H1 (cell line): Measurements from ENCODE around the gene KCNQ1. TPM values are rescaled to one million over a fixed set of nuclear protein-coding genes. Genes with fewer than 3 reads are reported as not detected.

Experiments
- CTCF ChIA-PET: fragments of 300-600 bp; sonication (Branson Sonifier 250); formaldehyde crosslinking; loops from one replicate; lab custom pipeline; 2021; ENCODE audit not compliant: partially characterized antibody; lab: Charles Lee
- POLR2A ChIA-PET: fragments of 300-600 bp; sonication (Branson Sonifier 250); formaldehyde crosslinking; loops from one replicate; lab custom pipeline; 2021; ENCODE audit warnings: inconsistent platforms; ENCODE audit not compliant: partially characterized antibody; lab: Charles Lee
- DNase-seq, 2 experiments: peaks; one replicate each; pipeline versions ENCODE4 v3.0.0 to v3.0.0-alpha.2; 2010 to 2022; ENCODE audit warnings: low spot score in 2 of 2, low read depth in 1 of 2, mixed read lengths in 1 of 2
- FAIRE-seq: peaks from 2 replicates; lab custom pipeline; 2011; peaks lifted over from hg19 to GRCh38; lab: Jason Lieb, UNC
- H2AFZ ChIP-seq: 2 replicates; pipeline ENCODE4 v1.8.1; 2012; ENCODE audit warnings: low read length, inconsistent platforms
- H2AK5ac ChIP-seq: 2 replicates; pipeline ENCODE4 v1.6.1; 2013; ENCODE audit warnings: low read depth, low read length
- H2BK120ac ChIP-seq: replicated peaks from 2 replicates; pipeline ENCODE3; 2013; ENCODE audit warnings: low read depth, low read length, inconsistent platforms
- H2BK12ac ChIP-seq: 2 replicates; pipeline ENCODE4 v1.6.1; 2013; ENCODE audit warnings: low read depth, low read length
- H2BK15ac ChIP-seq: 2 replicates; pipeline ENCODE4 v1.6.1; 2013; ENCODE audit warnings: low read length
- H2BK20ac ChIP-seq: 2 replicates; pipeline ENCODE4 v1.6.1; 2013; ENCODE audit warnings: low read length
- H2BK5ac ChIP-seq: 2 replicates; pipeline ENCODE4 v1.6.1; 2013; ENCODE audit warnings: low read depth, low read length
- H3K14ac ChIP-seq: 2 replicates; pipeline ENCODE4 v1.6.1; 2013; ENCODE audit warnings: inconsistent platforms; ENCODE audit not compliant: insufficient read length
- H3K18ac ChIP-seq: 2 replicates; pipeline ENCODE4 v1.6.1; 2013; ENCODE audit warnings: low read length; ENCODE audit errors: extremely low read depth
- H3K23ac ChIP-seq: 2 replicates; pipeline ENCODE4 v1.6.1; 2013; ENCODE audit warnings: inconsistent platforms; ENCODE audit not compliant: insufficient read length
- H3K23me2 ChIP-seq: 2 replicates; pipeline ENCODE4 v1.6.1; 2013; ENCODE audit warnings: low read depth, low read length
- H3K27ac ChIP-seq: 2 replicates; pipeline ENCODE4 v1.6.1; 2011; ENCODE audit warnings: low read depth, low read length, inconsistent platforms
- H3K27me3 ChIP-seq, 4 experiments: replicated peaks in 1 of 4; 1 replicate in 1 of 4; 2 replicates in 3 of 4; pipeline versions ENCODE4 v1.6.1 to v1.8.1; 2011 to 2013; ENCODE audit warnings: low read length in 3 of 4, mild to moderate bottlenecking in 3 of 4, inconsistent platforms in 2 of 4, mixed read lengths in 2 of 4, moderate library complexity in 1 of 4; ENCODE audit not compliant: control insufficient read depth in 3 of 4, insufficient read depth in 3 of 4; ENCODE audit errors: extremely low read depth in 1 of 4
- H3K36me3 ChIP-seq, 4 experiments: 2 replicates each; pipeline versions ENCODE4 v1.6.1 to v1.8.1; 2011 to 2013; ENCODE audit warnings: mild to moderate bottlenecking in 4 of 4, low read length in 3 of 4, moderate library complexity in 2 of 4, control low read depth in 1 of 4, inconsistent platforms in 1 of 4; ENCODE audit not compliant: insufficient read depth in 4 of 4, control insufficient read depth in 2 of 4
- H3K4ac ChIP-seq: replicated peaks from 2 replicates; pipeline ENCODE3; 2013; ENCODE audit warnings: low read length, low read depth, mixed read lengths, inconsistent platforms; ENCODE audit not compliant: insufficient read length
- H3K4me1 ChIP-seq, 4 experiments: replicated peaks in 1 of 4; 1 replicate in 1 of 4; 2 replicates in 3 of 4; pipeline versions ENCODE4 v1.6.1 to v1.8.1; 2011 to 2013; ENCODE audit warnings: low read length in 3 of 4, inconsistent platforms in 2 of 4, mixed read lengths in 1 of 4; ENCODE audit not compliant: insufficient read depth in 4 of 4, control insufficient read depth in 3 of 4
- H3K4me2 ChIP-seq, 2 experiments: 2 replicates each; pipeline versions ENCODE4 v1.6.1 to v1.8.1; 2011 to 2013; ENCODE audit warnings: low read depth in 2 of 2, low read length in 2 of 2, control low read depth in 1 of 2, inconsistent platforms in 1 of 2, mild to moderate bottlenecking in 1 of 2; ENCODE audit not compliant: insufficient read depth in 1 of 2
- H3K4me3 ChIP-seq, 4 experiments: fragments of 200-600, 300-600 bp in 1 of 4; sonication (generic), shearing (Covaris generic), sonication (Bioruptor Twin) in 1 of 4; 2 replicates each; pipeline versions ENCODE4 v1.5.1 to v1.8.1; 2011 to 2016; ENCODE audit warnings: low read length in 4 of 4, low read depth in 3 of 4, control low read depth in 2 of 4, inconsistent platforms in 2 of 4, mild to moderate bottlenecking in 2 of 4, mixed read lengths in 1 of 4, moderate library complexity in 1 of 4; ENCODE audit not compliant: insufficient read depth in 2 of 4; ENCODE audit errors: extremely low read depth in 1 of 4
- H3K56ac ChIP-seq: replicated peaks from 2 replicates; pipeline ENCODE3; 2013; ENCODE audit warnings: low read depth, mild to moderate bottlenecking, mixed read lengths, low read length, inconsistent platforms; ENCODE audit not compliant: insufficient read length
- H3K79me1 ChIP-seq: 2 replicates; pipeline ENCODE4 v1.6.1; 2013; ENCODE audit warnings: low read depth, low read length, control low read depth
- H3K79me2 ChIP-seq, 2 experiments: 2 replicates each; pipeline versions ENCODE4 v1.6.1 to v1.8.1; 2012 to 2013; ENCODE audit warnings: low read length in 2 of 2, mild to moderate bottlenecking in 2 of 2, inconsistent platforms in 1 of 2; ENCODE audit not compliant: insufficient read depth in 2 of 2, control insufficient read depth in 1 of 2
- H3K9ac ChIP-seq, 4 experiments: replicated peaks in 1 of 4; 1 replicate in 1 of 4; 2 replicates in 3 of 4; pipeline versions ENCODE4 v1.6.1 to v1.8.1; 2011 to 2013; ENCODE audit warnings: low read depth in 3 of 4, low read length in 3 of 4, control low read depth in 2 of 4, mild to moderate bottlenecking in 2 of 4, moderate library complexity in 2 of 4, inconsistent platforms in 1 of 4; ENCODE audit errors: extremely low read depth in 1 of 4
- H3K9me3 ChIP-seq, 2 experiments: 2 replicates each; pipeline versions ENCODE4 v1.6.1 to v1.8.1; 2012 to 2013; ENCODE audit warnings: mild to moderate bottlenecking in 2 of 2, moderate library complexity in 2 of 2, control low read depth in 1 of 2, inconsistent platforms in 1 of 2, low read depth in 1 of 2, low read length in 1 of 2, mixed read lengths in 1 of 2; ENCODE audit not compliant: insufficient read depth in 2 of 2
- H4K20me1 ChIP-seq, 2 experiments: replicated peaks in 1 of 2; 2 replicates each; pipeline versions ENCODE3 to v1.8.1; 2011 to 2013; ENCODE audit warnings: inconsistent platforms in 2 of 2, low read length in 2 of 2, mild to moderate bottlenecking in 1 of 2; ENCODE audit not compliant: insufficient read depth in 2 of 2, control insufficient read depth in 1 of 2
- H4K5ac ChIP-seq: 2 replicates; pipeline ENCODE4 v1.6.1; 2013; ENCODE audit warnings: low read length, low read depth, mixed read lengths, inconsistent platforms; ENCODE audit not compliant: insufficient read length
- H4K8ac ChIP-seq: 2 replicates; pipeline ENCODE4 v1.8.0; 2013; ENCODE audit warnings: mild to moderate bottlenecking, moderate library complexity, low read length, inconsistent platforms; ENCODE audit not compliant: insufficient read depth; ENCODE audit errors: extremely low read depth
- H4K91ac ChIP-seq: replicated peaks from 2 replicates; pipeline ENCODE3; 2013; ENCODE audit warnings: low read length, mixed read lengths, inconsistent platforms; ENCODE audit not compliant: insufficient read length
- CBX5 ChIP-seq: fragments of 300-800, 300-1000 bp; sonication (generic); IDR thresholded peaks from 2 replicates; pipeline ENCODE4 v1.7.1; 2016; ENCODE audit warnings: antibody characterized with exemption, low read length, low read depth
- CBX8 ChIP-seq: fragments of 300-800, 300-1000 bp; sonication (generic); IDR thresholded peaks from 2 replicates; pipeline ENCODE4 v1.7.1; 2016; ENCODE audit warnings: low read depth, low read length, borderline replicate concordance
- KDM4A ChIP-seq: IDR thresholded peaks from one replicate; pipeline ENCODE4 v1.7.1; 2012; ENCODE audit warnings: low read depth, mild to moderate bottlenecking, moderate library complexity, low read length, inconsistent platforms; ENCODE audit not compliant: severe bottlenecking
- NRF1 ChIP-seq: IDR thresholded peaks from 2 replicates; pipeline ENCODE4 v1.6.1; 2011; ENCODE audit warnings: mild to moderate bottlenecking, low read depth, low read length, improper control_type of control experiment
- PHF8 ChIP-seq: fragments of 200-600 bp; sonication (generic); conservative IDR thresholded peaks from 2 replicates; pipeline ENCODE4 v1.7.1; 2012; ENCODE audit warnings: low read depth, mild to moderate bottlenecking, inconsistent platforms, low read length, moderate library complexity
- POLR2A ChIP-seq, 2 experiments: IDR thresholded peaks; 1 replicate in 1 of 2; 2 replicates in 1 of 2; pipeline ENCODE4 v1.6.1; 2011; ENCODE audit warnings: low read depth in 2 of 2, low read length in 2 of 2, mild to moderate bottlenecking in 2 of 2; ENCODE audit errors: control extremely low read depth in 1 of 2
- SIN3A ChIP-seq, 2 experiments: IDR thresholded peaks in 1 of 2; conservative IDR thresholded peaks in 1 of 2; 2 replicates each; pipeline ENCODE4 v1.6.1; 2011 to 2012; ENCODE audit warnings: low read length in 2 of 2, improper control_type of control experiment in 1 of 2, low read depth in 1 of 2, mild to moderate bottlenecking in 1 of 2
- SIRT6 ChIP-seq: IDR thresholded peaks from one replicate; pipeline ENCODE4 v1.7.1; 2012; ENCODE audit warnings: low read length, inconsistent platforms
- SP1 ChIP-seq: IDR thresholded peaks from 2 replicates; pipeline ENCODE4 v1.6.1; 2011; ENCODE audit warnings: low read depth, low read length
- SP2 ChIP-seq: IDR thresholded peaks from 2 replicates; pipeline ENCODE4 v1.6.1; 2012; ENCODE audit warnings: mild to moderate bottlenecking, low read length, inconsistent platforms
- TAF7 ChIP-seq: optimal IDR thresholded peaks from 2 replicates; pipeline ENCODE3; 2011; ENCODE audit warnings: low read depth, mild to moderate bottlenecking, inconsistent platforms, low read length, moderate library complexity, borderline replicate concordance
- TBP ChIP-seq: IDR thresholded peaks from 2 replicates; pipeline ENCODE4 v1.6.1; 2011; ENCODE audit warnings: low read depth, low read length, improper control_type of control experiment
- WGBS, 2 experiments: shearing (Covaris generic) in 1 of 2; methylation state at CpG; one replicate each; pipeline versions ENCODE4 v1.1.6 to v1.1.7; 2013 to 2015; ENCODE audit warnings: low lambda C conversion rate in 2 of 2, mixed read lengths in 2 of 2, inconsistent platforms in 1 of 2, low coverage in 1 of 2, missing lambda C conversion rate in 1 of 2; ENCODE audit not compliant: insufficient replicate concordance in 2 of 2, insufficient coverage in 1 of 2, insufficient read length in 1 of 2; ENCODE audit errors: extremely low coverage in 1 of 2, missing lambda C conversion rate in 1 of 2; 5-methylcytosine and 5-hydroxymethylcytosine counted together
- polyA plus RNA-seq, 7 experiments: library from polyadenylated mRNA; depleted of rRNA in 3 of 7; stranded (reverse) in 5 of 7; unstranded in 2 of 7; fragments of >200 nt in 5 of 7; fragments of 200-250 nt in 2 of 7; gene quantifications; 1 replicate in 5 of 7; 2 replicates in 1 of 7; 4 replicates in 1 of 7; pipeline versions ENCODE4 v1.2.1 to v1.2.3, GENCODE V29; 2011 to 2013; ENCODE audit warnings: missing spikeins in 2 of 7, mixed read lengths in 2 of 7
- total RNA-seq: library from RNA; stranded (reverse); fragmentation: NEBNext Ultra II Directional; extraction: Animal tissue kit (Norgen Biotek cat#: 25700); gene quantifications from 2 replicates; pipeline ENCODE4 v1.2.1, GENCODE V29; 2021

KCNQ1 gene
- total and polyA plus RNA-seq, 2 of the 8 experiments (the other 6 are each of a cell fraction or from before 2014, with no cell fraction given), result 1.9 to 2.0 TPM

DNA sequence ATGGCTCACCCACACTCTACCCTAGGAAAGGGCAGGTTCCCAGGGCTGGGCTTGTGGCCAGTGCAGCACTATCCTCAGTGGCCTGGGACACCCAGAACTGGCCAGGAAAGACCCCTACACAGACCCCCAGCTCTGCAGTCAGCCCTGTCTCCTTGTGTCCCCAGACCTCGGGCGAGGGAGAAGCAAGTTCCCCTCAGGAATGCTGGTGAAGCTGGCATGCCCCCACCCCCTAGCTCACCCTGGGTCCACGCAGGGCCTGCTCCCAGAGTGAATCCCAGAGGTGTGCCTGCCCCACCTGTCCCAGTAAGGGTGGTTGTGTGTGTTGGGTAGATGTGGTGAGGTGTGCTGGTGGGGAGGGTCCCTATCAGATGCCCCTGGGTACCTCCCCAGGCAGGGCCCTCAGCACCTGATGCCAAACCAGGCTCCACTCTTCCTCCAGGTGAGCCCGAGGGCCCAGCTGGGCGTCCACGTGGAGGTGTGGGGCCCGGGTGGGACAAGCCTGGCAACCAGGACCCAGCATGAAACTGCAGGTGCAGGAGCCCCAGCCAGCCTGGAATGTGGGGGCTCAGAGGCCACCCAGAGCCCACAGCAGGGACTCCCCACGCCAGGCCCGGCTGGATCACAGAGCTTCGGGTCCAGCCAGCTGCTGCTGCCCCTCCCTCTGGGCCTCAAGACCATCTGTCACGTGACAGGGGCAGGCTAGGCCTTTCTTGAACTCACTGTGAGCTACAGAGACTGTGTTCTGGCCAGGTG, 303.4 kb downstream of the KCNQ1 start:
- Histone ChIP-seq H3K9me3 (no peaks in the 10 kb centered on the region; a peak in 1 of 4 replicates), H3K27ac (no peak overlapping the region), H2BK20ac (no peak overlapping the region), H2AK5ac (no peak overlapping the region), H3K4me2 (no peak overlapping the region), H3K9ac (no peak overlapping the region; a peak in 1 of 7 replicates), H3K36me3 (no peaks in the 10 kb centered on the region), H3K79me2 (no peaks in the 10 kb centered on the region), H2BK120ac (no peak overlapping the region), H3K79me1 (no peaks in the 10 kb centered on the region), H4K91ac (no peak overlapping the region), H3K18ac (no peak overlapping the region), H2BK15ac (0 out of 2 replicates have a peak overlapping the region, but pooled peaks have one; percentile 72), H2BK5ac (no peak overlapping the region), H4K5ac (no peak overlapping the region), H3K56ac (no peak overlapping the region), H3K14ac (no peak overlapping the region), H3K4me3 (no peak overlapping the region), H3K23ac (no peak overlapping the region), H3K4ac (no peak overlapping the region), H3K4me1 (no peaks in the 10 kb centered on the region), H3K23me2 (no peaks in the 10 kb centered on the region; the same call in 1 of the 2 replicates), H2BK12ac (no peak overlapping the region), H4K8ac (no peak overlapping the region), H3K27me3 (peaks cover 0 to 43% (median 28%) of the 10 kb centered on the region in 4 experiments; a peak in 6 of 7 replicates), H2AFZ (no peak overlapping the region), H4K20me1 (no peaks in the 10 kb centered on the region)
- FAIRE-seq (no peak), DNase-seq (no peak)
- WGBS, 2 experiments, result 89% methylated on average over 8 of the region's 11 CpGs; no CpG with 5 or more reads in 1 of the 2 experiments
- ChIA-PET CTCF (interaction anchor here (0.6 kb wide), 1 partner anchor 1768 kb away, joined by 3 read pairs; no protein-coding TSS in a partner anchor), POLR2A (interaction anchor here (0.9 to 1.3 kb wide), 2 partner anchors 11 to 215 kb away, joined by 3 read pairs; no protein-coding TSS in a partner anchor)
- TF ChIP-seq SP1, result no peak
- no peak for TF ChIP-seq SIRT6
- TF ChIP-seq CBX5, result no peak
- TF ChIP-seq TAF7, result no peak
- no peak for TF ChIP-seq SP2
- TF ChIP-seq CBX8, result no peak
- no peak for TF ChIP-seq SIN3A (conservative IDR thresholded peaks at IDR 0.05 in 1 of 2, IDR thresholded peaks at IDR 0.05 in 1 of 2; ENCODE audit: low read depth in 1 of 2, low read length in 2 of 2)
- no peak for TF ChIP-seq NRF1
- TF ChIP-seq PHF8, result no peak
- TF ChIP-seq TBP, result no peak
- no peak for TF ChIP-seq POLR2A (IDR thresholded peaks at IDR 0.05; ENCODE audit: control extremely low read depth in 1 of 2, low read depth in 2 of 2, low read length in 2 of 2)
- no peak for TF ChIP-seq KDM4A
